HEK293 (cell line): ENCODE measurements around the gene ZFAND3.

Experiments used
- HOXD13 ChIP-seq: sonication (generic); formaldehyde crosslinking; IDR thresholded peaks from 2 replicates; pipeline ENCODE4 v1.8.0; 2022; ENCODE audit warnings: missing genetic modification reagents, borderline replicate concordance
- MYNN ChIP-seq: fragments of 450-650 bp; formaldehyde crosslinking; IDR thresholded peaks from 2 replicates; pipeline ENCODE4 v1.5.1; 2016; ENCODE audit warnings: missing biosample characterization, missing genetic modification characterization, borderline replicate concordance
- ZBTB1 ChIP-seq: fragments of 450-650 bp; formaldehyde crosslinking; IDR thresholded peaks from 2 replicates; pipeline ENCODE4 v1.5.1; 2016; ENCODE audit warnings: missing biosample characterization, missing genetic modification characterization
- ZFP3 ChIP-seq: fragments of 450-650 bp; formaldehyde crosslinking; IDR thresholded peaks from 2 replicates; pipeline ENCODE4 v1.5.1; 2016; ENCODE audit warnings: low read depth, missing biosample characterization, missing genetic modification characterization
- ZFP69B ChIP-seq: fragments of 450-650 bp; formaldehyde crosslinking; IDR thresholded peaks from 2 replicates; pipeline ENCODE4 v1.5.1; 2016; ENCODE audit warnings: missing biosample characterization, missing genetic modification characterization
- ZNF629 ChIP-seq: fragments of 450-650 bp; formaldehyde crosslinking; IDR thresholded peaks from 2 replicates; pipeline ENCODE4 v1.5.1; 2017; ENCODE audit warnings: missing biosample characterization, missing genetic modification characterization
- TF ChIP-seq, protein P1 (sequence below): fragments of 450-650 bp; formaldehyde crosslinking; IDR thresholded peaks from 2 replicates; pipeline ENCODE4 v1.5.1; 2016; ENCODE audit warnings: missing biosample characterization, missing genetic modification characterization, low read depth
- TF ChIP-seq, protein P2 (sequence below): fragments of 450-650 bp; formaldehyde crosslinking; IDR thresholded peaks from 2 replicates; pipeline ENCODE4 v1.5.1; 2016; ENCODE audit warnings: missing biosample characterization, missing genetic modification characterization
- TF ChIP-seq, protein P3 (sequence below): fragments of 450-650 bp; formaldehyde crosslinking; IDR thresholded peaks from 2 replicates; pipeline ENCODE4 v1.5.1; 2016; ENCODE audit warnings: missing biosample characterization, missing genetic modification characterization

DNA sequence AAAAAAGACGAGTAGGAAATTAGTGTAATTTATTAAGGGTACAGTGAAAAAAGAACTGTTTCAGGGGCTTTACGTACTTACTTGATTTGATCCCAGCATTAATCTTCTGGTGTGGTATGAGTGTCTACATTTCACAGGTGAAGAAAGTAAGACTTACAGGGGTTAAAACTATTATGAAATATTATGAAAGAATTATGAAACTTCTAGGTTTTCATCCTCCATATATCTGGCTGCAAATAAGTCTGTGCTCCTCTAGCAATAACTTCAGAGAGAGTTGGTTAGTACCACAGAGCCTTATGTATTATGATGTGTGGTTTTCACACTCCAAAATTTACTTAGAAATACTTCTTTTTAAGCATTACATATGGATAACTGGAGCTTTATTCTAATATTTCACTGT, 41.9 kb downstream of the ZFAND3 start:
- TF ChIP-seq HOXD13 (CRISPR knock-in tag), result no peak
- no peak for TF ChIP-seq ZNF629
- TF ChIP-seq, protein P1, sequence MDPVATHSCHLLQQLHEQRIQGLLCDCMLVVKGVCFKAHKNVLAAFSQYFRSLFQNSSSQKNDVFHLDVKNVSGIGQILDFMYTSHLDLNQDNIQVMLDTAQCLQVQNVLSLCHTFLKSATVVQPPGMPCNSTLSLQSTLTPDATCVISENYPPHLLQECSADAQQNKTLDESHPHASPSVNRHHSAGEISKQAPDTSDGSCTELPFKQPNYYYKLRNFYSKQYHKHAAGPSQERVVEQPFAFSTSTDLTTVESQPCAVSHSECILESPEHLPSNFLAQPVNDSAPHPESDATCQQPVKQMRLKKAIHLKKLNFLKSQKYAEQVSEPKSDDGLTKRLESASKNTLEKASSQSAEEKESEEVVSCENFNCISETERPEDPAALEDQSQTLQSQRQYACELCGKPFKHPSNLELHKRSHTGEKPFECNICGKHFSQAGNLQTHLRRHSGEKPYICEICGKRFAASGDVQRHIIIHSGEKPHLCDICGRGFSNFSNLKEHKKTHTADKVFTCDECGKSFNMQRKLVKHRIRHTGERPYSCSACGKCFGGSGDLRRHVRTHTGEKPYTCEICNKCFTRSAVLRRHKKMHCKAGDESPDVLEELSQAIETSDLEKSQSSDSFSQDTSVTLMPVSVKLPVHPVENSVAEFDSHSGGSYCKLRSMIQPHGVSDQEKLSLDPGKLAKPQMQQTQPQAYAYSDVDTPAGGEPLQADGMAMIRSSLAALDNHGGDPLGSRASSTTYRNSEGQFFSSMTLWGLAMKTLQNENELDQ (tag by site-specific recombination), result no peak
- TF ChIP-seq, protein P2, sequence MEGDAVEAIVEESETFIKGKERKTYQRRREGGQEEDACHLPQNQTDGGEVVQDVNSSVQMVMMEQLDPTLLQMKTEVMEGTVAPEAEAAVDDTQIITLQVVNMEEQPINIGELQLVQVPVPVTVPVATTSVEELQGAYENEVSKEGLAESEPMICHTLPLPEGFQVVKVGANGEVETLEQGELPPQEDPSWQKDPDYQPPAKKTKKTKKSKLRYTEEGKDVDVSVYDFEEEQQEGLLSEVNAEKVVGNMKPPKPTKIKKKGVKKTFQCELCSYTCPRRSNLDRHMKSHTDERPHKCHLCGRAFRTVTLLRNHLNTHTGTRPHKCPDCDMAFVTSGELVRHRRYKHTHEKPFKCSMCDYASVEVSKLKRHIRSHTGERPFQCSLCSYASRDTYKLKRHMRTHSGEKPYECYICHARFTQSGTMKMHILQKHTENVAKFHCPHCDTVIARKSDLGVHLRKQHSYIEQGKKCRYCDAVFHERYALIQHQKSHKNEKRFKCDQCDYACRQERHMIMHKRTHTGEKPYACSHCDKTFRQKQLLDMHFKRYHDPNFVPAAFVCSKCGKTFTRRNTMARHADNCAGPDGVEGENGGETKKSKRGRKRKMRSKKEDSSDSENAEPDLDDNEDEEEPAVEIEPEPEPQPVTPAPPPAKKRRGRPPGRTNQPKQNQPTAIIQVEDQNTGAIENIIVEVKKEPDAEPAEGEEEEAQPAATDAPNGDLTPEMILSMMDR (tag by site-specific recombination), result no peak
- TF ChIP-seq, protein P3, sequence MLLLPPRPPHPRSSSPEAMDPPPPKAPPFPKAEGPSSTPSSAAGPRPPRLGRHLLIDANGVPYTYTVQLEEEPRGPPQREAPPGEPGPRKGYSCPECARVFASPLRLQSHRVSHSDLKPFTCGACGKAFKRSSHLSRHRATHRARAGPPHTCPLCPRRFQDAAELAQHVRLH (tag by site-specific recombination), result no peak
- no peak for TF ChIP-seq ZBTB1
- no peak for TF ChIP-seq ZFP3
- TF ChIP-seq MYNN (tag by site-specific recombination), result no peak
- no peak for TF ChIP-seq ZFP69B
